ENCODE data around the gene GPHN.

DNA sequence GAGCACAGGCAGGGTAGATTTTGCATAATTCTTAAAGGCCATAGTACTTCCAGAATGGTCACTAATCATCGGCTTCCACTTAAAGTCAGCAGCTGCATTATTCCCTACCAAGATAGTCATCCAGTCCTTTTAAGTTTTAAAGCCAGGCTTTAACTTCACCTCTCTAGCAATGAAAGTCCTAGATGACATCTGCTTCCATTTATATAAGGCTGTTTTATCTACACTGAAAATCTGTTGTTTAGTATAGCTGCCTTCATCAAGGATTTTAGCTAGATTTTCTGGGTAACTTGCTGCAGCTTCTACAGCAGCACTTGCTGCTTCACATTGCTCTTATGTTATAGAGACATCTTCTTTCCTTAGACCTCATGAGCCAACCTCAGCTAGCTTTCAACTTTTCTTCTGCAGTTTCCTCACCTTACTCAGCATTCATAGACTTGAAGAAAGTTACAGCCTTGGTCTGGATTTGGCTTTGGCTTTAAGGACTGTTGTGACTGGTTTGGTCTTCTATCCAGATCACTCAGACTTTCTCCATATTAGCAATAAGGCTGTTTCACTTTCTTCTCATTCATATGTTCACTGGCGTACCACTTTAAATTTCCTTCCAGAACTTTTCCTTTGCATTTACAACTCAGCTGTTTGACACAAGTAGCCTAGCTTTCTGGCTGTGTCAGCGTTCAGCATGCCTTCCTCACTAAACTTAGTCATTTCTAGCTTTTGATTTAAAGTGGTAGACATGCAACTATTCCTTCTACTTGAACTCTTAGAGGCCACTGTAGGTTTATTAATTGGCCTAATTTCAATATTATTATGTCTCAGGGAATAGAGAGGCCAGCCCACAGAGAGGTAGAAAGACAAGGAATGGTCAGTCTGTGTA is 471.4 kb downstream of the GPHN start:
- TF ChIP-seq, protein P1, sequence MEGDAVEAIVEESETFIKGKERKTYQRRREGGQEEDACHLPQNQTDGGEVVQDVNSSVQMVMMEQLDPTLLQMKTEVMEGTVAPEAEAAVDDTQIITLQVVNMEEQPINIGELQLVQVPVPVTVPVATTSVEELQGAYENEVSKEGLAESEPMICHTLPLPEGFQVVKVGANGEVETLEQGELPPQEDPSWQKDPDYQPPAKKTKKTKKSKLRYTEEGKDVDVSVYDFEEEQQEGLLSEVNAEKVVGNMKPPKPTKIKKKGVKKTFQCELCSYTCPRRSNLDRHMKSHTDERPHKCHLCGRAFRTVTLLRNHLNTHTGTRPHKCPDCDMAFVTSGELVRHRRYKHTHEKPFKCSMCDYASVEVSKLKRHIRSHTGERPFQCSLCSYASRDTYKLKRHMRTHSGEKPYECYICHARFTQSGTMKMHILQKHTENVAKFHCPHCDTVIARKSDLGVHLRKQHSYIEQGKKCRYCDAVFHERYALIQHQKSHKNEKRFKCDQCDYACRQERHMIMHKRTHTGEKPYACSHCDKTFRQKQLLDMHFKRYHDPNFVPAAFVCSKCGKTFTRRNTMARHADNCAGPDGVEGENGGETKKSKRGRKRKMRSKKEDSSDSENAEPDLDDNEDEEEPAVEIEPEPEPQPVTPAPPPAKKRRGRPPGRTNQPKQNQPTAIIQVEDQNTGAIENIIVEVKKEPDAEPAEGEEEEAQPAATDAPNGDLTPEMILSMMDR (IDR thresholded peaks at IDR 0.05; ENCODE audit: low read length): no peak
- no peak for TF ChIP-seq EZH2 (IDR thresholded peaks at IDR 0.05; ENCODE audit: borderline replicate concordance, low read length)
